Left forelimb (tissue), 1 donor: Measurements from ENCODE around the gene SYT2.
A peak's percentile ranks its signal among the peaks of the same experiment; 100 is the strongest.
"Not testable (repeated sequence)": the region's sequence is repeated elsewhere in the genome, so short reads cannot be mapped to it uniquely, and the experiment has no call there.

ENCODE experiments used
- DNase-seq: peaks from one replicate; pipeline ENCODE4 v3.0.0-alpha.2; 2018; ENCODE audit warnings: low spot score

SYT2 gene

DNA sequence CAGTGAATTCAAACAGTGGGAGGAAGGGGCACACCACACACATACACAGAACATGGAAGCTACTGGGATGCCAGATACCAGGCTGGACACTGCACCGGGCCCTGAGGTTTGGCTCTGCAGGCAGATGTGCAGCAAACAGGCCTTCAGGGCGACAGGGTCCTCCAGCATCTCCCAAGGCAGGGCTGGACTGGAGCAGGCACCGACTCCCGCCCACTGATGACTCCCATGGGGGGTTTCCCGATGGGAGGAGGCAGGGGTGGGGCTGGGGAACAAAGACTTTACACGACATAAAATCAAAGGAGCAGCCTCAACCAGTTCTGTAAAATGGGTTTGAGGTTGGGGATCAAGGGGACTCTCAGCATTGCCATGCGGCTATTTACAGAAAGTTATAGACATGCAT is 118.1 kb downstream of the SYT2 start:
- peak; percentile 25 for DNase-seq

DNA sequence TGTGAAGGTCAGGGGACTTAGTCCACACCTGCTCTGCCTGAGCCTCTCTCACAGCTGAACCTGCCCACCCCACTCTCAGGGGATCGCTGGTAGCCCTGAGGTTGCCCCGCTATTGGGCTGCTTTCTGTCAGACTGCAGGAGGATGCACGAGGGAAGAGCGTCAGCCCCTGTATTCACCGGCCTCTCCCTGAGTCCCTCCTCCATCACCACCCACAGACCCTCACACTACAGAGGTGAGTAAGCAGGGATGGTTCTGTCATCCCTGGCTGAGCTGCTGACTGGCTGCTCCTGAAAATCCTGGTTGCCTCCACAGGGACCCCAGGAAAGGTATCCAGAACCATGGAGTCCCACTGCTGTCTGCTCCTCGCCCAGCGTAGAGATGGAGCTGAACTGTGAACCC is 118.7 kb downstream of the SYT2 start:
- peak; percentile 42 for DNase-seq

DNA sequence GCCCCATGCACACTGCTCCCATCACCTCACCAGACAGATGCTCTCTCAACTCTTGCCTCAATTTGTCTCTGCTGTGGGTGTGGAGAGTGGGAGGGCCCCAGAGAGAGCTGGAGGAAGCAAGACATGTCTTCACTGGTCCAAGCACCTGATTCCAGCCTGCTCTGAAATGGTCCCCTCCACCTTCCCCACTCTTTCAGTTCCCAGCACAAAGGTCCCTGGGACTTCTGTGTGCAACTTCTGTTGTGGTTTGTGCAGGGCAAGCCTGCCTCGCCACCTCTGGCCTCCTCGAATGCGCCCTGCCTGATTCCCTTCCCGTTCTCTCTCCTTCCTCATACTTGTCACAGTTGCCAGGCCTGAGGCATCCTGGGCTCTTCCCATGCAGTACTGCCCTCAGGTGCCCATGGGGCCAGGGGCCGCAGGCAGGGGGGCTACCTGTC is 119.3 kb downstream of the SYT2 start:
- DNase-seq, result peak; percentile 53

DNA sequence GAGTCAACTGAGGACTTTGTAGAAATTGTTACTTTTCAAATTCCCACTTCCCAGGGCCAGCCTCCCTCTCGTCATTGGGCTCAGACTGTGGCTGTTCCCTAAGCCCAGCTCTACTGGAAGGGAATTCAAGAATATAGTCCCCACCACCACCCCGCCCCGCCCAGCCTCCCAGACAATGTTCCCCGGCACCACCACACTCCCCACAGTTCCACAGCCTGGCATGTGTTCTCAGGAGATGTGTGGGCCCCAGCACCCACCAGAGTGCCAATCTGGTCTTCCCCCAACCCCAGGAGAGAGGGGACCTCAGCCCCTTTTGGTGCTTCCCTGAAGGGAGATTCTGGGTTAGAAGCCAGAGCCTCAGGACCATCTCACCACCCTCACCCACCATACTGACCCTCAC is 120.1 kb downstream of the SYT2 start:
- peak; percentile 59 for DNase-seq

GRCh38 chr1:202589190-202589930 is 120.9 kb downstream of the SYT2 start:
- DNase-seq, result peak; percentile 84

DNA sequence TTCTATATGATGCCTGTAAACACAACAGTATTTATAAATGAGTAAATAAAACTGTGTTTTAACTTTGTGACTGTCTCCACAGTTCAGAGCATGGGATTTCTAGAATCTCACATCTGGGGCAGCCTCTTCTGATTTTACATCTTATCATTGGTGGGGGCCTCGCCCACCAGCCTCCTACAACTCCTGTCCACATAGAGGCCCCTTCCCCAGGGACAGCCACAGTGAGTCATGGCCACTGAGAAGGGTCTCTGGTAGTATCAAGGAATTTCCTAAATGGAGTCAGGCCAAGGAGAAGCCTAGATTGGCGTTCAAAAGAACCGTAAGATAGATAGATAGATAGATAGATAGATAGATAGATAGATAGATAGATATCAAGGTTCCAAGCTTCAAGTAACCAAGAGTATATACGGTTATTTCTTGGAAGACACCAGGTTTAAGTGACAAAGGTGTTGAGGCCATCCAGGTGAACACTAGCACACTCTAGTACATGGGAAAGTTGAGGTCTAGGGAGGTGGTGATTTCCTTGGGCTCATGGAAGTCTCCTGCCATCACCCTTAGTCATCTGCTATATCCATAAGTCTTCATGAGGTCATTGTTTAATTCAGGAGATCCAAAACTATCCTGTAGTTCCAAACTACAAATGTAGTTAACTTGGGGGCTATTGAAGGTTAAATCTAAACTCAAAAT is 121.6 kb downstream of the SYT2 start:
- peak; percentile 54 for DNase-seq

DNA sequence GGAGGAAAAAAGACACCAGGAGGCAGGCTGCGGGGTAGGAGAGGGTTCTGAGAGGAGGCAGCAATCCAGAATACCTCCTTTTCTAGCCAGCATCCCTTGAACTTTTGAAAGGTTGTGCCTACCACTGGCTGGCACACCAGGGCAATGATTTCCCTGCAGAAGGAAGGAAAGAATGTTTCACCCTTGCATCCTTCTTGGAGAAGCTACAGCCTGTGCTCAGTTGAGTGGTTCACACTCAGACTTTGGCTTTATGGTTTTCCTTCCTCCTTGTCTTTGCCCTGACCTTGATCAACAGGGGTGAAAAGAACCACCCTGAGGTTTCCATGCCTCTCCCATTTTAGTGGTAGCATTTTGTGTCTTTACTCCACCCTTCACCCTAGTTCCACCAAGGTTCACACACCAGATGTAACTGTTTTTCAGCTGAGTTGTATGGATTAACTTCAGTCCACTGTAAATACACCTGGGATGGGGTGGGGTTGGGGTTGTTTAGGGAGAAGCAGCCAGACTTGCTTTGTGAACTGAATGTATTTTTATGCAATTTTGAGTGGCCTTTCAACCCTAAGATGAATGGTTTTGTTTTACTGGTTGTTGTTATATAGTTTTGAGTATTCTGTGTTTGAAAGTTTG is 122.3 kb downstream of the SYT2 start:
- no peak for DNase-seq

DNA sequence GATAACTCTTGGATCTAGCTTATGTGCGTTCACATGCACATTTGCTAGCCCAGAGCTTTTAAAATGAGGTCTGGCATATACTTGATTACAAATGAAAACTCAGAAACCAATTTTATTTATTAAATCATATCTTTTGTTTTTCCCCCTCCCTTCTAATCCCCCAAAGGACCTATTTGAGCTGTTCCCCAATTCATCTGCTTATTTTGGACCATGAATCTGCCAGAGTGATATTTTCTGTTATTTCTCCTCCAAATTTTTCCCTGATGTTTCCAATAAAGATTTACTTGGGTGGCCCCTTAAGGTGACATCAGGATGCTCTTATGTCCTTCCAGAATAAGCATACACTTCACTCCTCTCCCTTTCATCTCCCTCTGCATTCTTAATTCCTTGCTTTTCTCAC is 123.4 kb downstream of the SYT2 start:
- DNase-seq, result no peak

- peak; percentile 68 for DNase-seq
These were observed 124.0 kb downstream of the SYT2 start for GRCh38 chr1:202586018-202586821.

GRCh38 chr1:202585590-202585933 is 124.7 kb downstream of the SYT2 start:
- no peak for DNase-seq

DNA sequence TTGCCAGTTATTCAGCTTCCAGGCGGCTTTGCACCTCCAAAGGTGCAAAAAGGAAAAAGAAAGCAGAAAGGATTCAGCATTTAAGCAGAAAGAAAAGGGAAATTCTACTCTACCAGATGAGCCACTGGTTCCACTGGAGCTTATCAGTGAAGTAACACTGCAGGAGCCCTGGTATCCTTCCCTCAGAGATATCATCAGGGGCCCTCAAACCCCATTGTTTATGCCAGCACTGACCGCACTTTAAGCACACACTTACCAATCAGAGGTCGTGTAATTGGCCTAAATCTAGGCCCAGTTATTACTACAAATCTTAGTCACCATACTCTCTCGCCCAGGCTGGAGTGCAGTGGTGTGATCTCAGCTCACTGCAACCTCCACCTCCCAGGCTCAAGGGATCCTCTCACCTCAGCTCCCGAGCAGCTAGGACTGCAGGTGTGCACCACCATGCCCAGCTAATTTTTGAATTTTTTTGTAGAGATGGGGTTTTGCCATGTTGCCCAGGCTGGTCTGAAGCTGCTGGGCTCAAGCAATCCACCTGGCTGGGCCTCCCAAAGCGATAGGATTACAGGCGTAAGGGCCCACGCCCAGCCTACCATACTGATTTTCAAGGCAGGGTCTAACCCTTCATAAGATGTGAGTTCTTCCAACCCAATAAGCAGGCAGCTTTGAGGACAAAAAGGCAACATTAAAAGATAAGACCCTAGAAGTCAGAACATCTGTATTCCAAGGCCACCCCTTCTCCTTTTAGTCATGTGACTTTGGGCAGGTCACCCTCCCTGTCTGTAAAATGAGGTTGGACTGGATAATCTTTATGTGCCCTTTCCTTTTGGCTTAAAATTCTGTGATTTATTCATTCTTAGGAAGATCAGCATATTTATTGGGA is 125.3 kb downstream of the SYT2 start:
- peak; percentile 22 for DNase-seq

DNA sequence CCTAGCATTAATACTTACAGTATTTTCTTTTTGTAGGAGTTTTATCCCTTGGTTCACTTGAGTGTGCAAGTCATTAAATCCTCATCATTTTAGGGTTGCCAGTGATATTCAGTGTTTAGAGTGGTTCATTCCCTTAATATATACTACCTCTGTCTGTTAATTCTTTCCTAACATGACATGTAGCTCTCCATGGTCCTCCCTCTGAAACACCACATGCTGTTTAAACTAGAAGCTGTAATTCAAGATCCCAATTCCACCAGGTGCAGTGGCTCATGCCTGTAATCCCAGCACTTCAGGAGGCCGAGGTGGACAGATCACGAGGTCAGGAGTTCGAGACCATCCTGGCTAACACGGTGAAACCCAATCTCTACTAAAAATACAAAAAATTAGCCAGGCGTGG is 127.9 kb downstream of the SYT2 start:
- DNase-seq, result not testable (repeated sequence)

- DNase-seq, result no peak
These were observed 129.6 kb downstream of the SYT2 start for GRCh38 chr1:202580619-202581018.

DNA sequence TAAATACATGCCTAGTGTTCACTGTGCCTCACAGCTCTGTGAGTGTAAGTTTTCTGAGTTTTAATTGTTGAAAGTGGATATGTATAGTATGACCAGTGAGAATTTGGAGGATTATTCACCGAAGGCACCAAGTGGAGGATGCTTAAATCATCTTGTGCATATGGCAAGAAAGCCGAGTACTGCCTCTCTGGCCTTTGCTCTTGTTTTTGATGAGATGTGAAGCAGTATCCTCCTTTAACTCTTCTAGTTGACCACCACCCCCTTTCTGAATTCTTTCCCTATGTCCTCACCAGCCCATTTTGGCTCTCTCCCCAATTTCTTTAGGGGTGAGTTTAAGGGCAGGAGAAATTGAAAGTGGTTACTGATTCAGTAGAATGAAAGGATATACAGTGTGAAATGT is 130.4 kb downstream of the SYT2 start:
- DNase-seq, result no peak

DNA sequence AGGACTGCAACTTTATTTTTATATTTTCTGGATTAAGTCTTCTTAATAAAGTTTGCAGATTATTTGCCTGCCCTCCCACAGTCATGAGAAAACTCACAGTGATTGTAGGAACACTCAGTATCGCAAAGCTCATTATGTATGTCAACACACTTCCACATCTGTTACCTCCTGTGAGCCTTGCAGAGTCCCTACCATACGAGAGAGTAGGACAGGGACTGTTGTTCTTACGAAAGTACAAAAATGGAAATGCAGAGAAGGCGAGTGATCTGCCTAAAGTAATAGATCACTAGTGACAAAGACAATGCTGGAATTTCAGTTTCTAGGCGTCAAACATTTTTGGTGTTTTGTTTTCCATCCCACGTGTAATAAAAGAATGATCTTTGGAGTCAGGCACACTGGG is 131.7 kb downstream of the SYT2 start:
- DNase-seq, result no peak

DNA sequence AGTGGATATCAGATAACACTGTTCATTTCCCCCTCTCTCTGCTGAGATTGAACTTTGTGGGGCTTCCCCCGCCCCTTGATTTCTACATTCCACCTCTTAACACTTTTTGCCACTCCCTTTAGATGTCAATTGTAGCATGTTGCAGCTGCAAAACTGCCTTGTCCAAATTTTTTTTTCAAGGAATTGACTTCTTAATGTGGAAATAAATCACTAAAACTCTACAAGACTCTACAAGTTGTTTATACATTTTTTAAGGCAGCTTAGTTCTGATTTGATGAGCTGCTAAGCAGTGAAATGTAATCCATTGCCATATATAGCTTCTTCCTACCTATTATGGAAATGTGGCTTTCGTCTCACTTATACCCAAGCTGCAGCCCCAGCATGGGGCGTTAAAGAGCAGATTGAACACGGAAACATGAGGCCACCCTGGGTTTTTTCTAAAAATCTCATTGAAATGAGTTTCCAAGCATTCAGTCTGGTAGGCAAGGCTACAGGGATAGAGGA is 132.2 kb downstream of the SYT2 start:
- no peak for DNase-seq

GRCh38 chr1:202577381-202577780 is 132.9 kb downstream of the SYT2 start:
- no peak for DNase-seq

DNA sequence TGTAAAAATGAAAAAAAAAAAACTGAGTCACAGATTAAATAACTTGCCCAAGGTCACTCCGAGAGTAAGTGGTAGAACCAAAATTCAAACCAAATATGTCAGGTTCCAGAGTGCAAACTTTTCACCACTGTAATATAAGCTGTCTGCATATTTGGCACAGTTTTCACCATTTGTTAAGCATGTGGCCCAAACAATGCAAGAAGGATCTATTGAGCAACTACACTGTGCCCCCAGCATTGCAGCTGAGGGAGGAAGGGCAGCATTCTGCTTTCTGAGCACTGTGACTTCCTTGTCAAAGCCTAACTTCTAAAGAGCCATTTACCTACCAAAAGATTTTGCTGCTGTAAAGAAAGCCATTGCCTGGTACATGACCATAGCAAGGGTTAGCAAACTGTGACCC is 133.4 kb downstream of the SYT2 start:
- DNase-seq, result no peak

DNA sequence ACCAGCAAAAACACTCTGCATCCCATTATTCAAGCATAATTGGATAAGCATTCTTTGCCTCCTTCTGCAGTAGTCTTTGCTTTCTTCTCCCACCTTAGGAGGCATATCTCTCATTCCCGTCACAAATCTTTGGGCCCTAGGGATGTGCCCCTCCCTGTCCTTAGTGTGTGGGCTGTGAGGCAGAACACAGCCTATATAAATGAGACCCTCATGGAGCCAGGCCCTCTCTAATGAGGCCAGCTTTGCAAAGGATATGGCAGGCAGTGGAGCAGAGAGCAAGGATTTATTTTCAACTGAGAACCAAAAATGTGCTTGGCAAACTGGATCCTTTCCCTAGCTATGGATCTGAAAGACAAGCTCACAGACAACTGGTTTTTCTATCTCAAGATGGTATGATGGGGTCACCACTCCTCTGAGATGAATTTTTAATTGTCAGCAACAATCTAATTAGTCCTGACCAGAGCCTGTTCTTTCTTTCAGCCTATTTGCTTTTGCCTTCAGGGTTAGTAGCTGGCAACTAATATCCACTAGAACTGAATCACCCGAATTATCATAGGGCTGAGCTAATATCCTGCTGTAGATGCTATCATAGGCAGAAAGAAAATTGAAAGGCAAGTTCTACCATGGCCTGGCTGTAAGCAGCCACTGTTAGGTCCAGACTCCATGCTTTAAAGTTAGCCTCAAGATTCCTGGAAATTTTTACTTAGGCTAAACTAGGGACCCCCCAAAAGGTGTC is 134.2 kb downstream of the SYT2 start:
- no peak for DNase-seq

GRCh38 chr1:202572867-202573266 is 137.4 kb downstream of the SYT2 start:
- DNase-seq, result no peak
